ENCODE results near the gene KCNH5. TPM values are rescaled to one million over a fixed set of nuclear protein-coding genes. Genes with fewer than 3 reads are reported as not detected.

KCNH5 gene
- total RNA-seq, 1 donor from 2014 or later, result 2.4 TPM

DNA sequence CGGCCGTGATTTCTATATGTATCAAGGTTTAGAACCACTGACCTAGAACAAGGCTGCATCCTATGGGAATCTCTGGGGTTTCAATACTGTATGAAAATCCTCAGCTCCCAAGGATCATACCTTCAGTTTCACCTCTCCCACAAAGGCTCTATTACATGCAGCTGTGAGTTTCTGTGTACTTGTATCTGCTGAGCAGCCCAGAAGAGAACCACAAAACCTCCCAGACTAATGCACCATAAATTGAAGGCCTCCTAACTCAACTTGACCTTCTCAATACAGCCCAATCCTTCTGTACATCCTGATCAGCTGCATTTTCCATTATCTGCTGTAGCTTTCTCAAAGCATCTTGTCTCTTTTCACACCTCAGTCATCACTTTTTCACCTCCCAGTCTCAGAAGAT is 5.4 kb upstream of the KCNH5 start:
- H3K27me3 ChIP-seq (ENCODE audit: insufficient read depth, low read length), result peaks cover 33% of the 10 kb centered on the region
- no peaks in the 10 kb centered on the region for H4K20me1 ChIP-seq (ENCODE audit: insufficient read depth, low read length)
- H3K9me3 ChIP-seq (ENCODE audit: insufficient read depth, low read depth, low read length), result no peaks in the 10 kb centered on the region
- TF ChIP-seq, protein P1, sequence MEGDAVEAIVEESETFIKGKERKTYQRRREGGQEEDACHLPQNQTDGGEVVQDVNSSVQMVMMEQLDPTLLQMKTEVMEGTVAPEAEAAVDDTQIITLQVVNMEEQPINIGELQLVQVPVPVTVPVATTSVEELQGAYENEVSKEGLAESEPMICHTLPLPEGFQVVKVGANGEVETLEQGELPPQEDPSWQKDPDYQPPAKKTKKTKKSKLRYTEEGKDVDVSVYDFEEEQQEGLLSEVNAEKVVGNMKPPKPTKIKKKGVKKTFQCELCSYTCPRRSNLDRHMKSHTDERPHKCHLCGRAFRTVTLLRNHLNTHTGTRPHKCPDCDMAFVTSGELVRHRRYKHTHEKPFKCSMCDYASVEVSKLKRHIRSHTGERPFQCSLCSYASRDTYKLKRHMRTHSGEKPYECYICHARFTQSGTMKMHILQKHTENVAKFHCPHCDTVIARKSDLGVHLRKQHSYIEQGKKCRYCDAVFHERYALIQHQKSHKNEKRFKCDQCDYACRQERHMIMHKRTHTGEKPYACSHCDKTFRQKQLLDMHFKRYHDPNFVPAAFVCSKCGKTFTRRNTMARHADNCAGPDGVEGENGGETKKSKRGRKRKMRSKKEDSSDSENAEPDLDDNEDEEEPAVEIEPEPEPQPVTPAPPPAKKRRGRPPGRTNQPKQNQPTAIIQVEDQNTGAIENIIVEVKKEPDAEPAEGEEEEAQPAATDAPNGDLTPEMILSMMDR (IDR thresholded peaks at IDR 0.05; ENCODE audit: insufficient read depth, low read depth, low read length), result no peak
- TF ChIP-seq EZH2 (IDR thresholded peaks at IDR 0.05; ENCODE audit: insufficient read depth, low read length), result no peak
- H3K4me3 ChIP-seq (ENCODE audit: insufficient read depth, low read depth, low read length), result no peak overlapping the region
- no peak overlapping the region for H3K9ac ChIP-seq (ENCODE audit: low read length)
- Mint-ChIP-seq H3K36me3 (ENCODE audit: low read depth, unreplicated experiment) (no peaks in the 10 kb centered on the region), H3K4me1 (ENCODE audit: low read depth, unreplicated experiment) (no peaks in the 10 kb centered on the region), H3K27ac (ENCODE audit: unreplicated experiment) (no peak overlapping the region), H3K27me3 (ENCODE audit: low read depth, unreplicated experiment) (peaks cover 35% of the 10 kb centered on the region), H3K9me3 (ENCODE audit: unreplicated experiment) (no peaks in the 10 kb centered on the region), H3K4me3 (ENCODE audit: unreplicated experiment) (no peak overlapping the region)
- H3K36me3 ChIP-seq (ENCODE audit: insufficient read depth, low read length), result no peaks in the 10 kb centered on the region
- FAIRE-seq (no peak), DNase-seq (ENCODE audit: low read depth) (no peak)
- no peaks in the 10 kb centered on the region for H3K79me2 ChIP-seq (ENCODE audit: insufficient read depth, low read length)
- no peak overlapping the region for H3K4me2 ChIP-seq (ENCODE audit: low read length)
- H2AFZ ChIP-seq (ENCODE audit: low read depth, low read length), result no peak overlapping the region
- H3K27ac ChIP-seq (ENCODE audit: low read depth, low read length), result no peak overlapping the region
- peaks cover 4% of the 10 kb centered on the region for H3K4me1 ChIP-seq (ENCODE audit: insufficient read depth, low read length)

- Histone ChIP-seq H2AFZ (ENCODE audit: low read depth, low read length) (peak overlapping the region; percentile 85), H3K27me3 (ENCODE audit: insufficient read depth, low read length) (peaks cover 47% of the 10 kb centered on the region), H3K36me3 (ENCODE audit: insufficient read depth, low read length) (no peaks in the 10 kb centered on the region), H3K27ac (ENCODE audit: low read depth, low read length) (no peak overlapping the region), H3K4me3 (ENCODE audit: insufficient read depth, low read depth, low read length) (peak overlapping the region; percentile 52), H4K20me1 (ENCODE audit: insufficient read depth, low read length) (no peaks in the 10 kb centered on the region), H3K9me3 (ENCODE audit: insufficient read depth, low read depth, low read length) (no peaks in the 10 kb centered on the region), H3K9ac (ENCODE audit: low read length) (no peak overlapping the region), H3K4me1 (ENCODE audit: insufficient read depth, low read length) (peaks cover 10% of the 10 kb centered on the region), H3K4me2 (ENCODE audit: low read length) (peak overlapping the region; percentile 93), H3K79me2 (ENCODE audit: insufficient read depth, low read length) (no peaks in the 10 kb centered on the region)
- TF ChIP-seq, protein P1 (IDR thresholded peaks at IDR 0.05; ENCODE audit: insufficient read depth, low read depth, low read length), result no peak
- peak; percentile 53 for TF ChIP-seq EZH2 (IDR thresholded peaks at IDR 0.05; ENCODE audit: insufficient read depth, low read length)
- peaks cover 45% of the 10 kb centered on the region for H3K27me3 Mint-ChIP-seq (ENCODE audit: low read depth, unreplicated experiment)
- H3K4me3 Mint-ChIP-seq (ENCODE audit: unreplicated experiment), result peak overlapping the region; percentile 79
- no peaks in the 10 kb centered on the region for H3K9me3 Mint-ChIP-seq (ENCODE audit: unreplicated experiment)
- FAIRE-seq (no peak), DNase-seq (ENCODE audit: low read depth) (no peak)
- no peaks in the 10 kb centered on the region for H3K36me3 Mint-ChIP-seq (ENCODE audit: low read depth, unreplicated experiment)
- no peaks in the 10 kb centered on the region for H3K4me1 Mint-ChIP-seq (ENCODE audit: low read depth, unreplicated experiment)
- H3K27ac Mint-ChIP-seq (ENCODE audit: unreplicated experiment), result no peak overlapping the region
Measured at GRCh38 chr14:63046339-63047268, 1.3 kb upstream of the KCNH5 start.

Measured in astrocyte (in vitro differentiated cells and primary cell).